ENCODE data around the gene RUNX2. TPM values are rescaled to one million over a fixed set of nuclear protein-coding genes. Genes with fewer than 3 reads are reported as not detected.

The RUNX2 gene
- total RNA-seq, 1 donor from 2014 or later = 26.1 TPM

DNA sequence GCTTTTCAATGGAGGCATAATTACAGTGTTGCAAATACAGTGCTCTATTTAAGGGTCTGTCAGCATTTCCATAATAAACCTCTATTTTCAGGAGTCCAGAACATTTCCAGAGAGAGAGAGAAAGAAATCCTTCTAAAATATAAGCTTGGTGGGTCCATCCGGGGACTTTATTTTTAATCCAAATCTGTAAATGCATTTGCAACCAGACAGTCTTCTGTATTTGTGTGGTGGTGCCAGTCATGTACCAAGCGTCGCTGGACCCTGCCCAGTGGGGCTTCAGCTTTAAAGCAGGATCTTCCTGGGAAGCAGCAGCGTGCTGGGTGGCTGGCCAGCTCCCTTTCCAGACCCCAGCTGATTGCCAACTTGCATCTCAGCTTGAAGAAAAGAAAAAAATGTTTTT, 306.1 kb downstream of the RUNX2 start:
- Mint-ChIP-seq H3K4me1 (ENCODE audit: low read depth, unreplicated experiment) (peaks cover 9% of the 10 kb centered on the region), H3K4me3 (ENCODE audit: unreplicated experiment) (no peak overlapping the region), H3K27ac (ENCODE audit: unreplicated experiment) (no peak overlapping the region), H3K36me3 (ENCODE audit: low read depth, unreplicated experiment) (peaks cover 4% of the 10 kb centered on the region), H3K9me3 (ENCODE audit: unreplicated experiment) (peaks cover 6% of the 10 kb centered on the region), H3K27me3 (ENCODE audit: low read depth, unreplicated experiment) (peaks cover 2% of the 10 kb centered on the region)
- no peaks in the 10 kb centered on the region for H3K36me3 ChIP-seq (ENCODE audit: insufficient read depth, low read length)
- TF ChIP-seq EZH2 (IDR thresholded peaks at IDR 0.05; ENCODE audit: insufficient read depth, low read length) = no peak
- TF ChIP-seq, protein P1, sequence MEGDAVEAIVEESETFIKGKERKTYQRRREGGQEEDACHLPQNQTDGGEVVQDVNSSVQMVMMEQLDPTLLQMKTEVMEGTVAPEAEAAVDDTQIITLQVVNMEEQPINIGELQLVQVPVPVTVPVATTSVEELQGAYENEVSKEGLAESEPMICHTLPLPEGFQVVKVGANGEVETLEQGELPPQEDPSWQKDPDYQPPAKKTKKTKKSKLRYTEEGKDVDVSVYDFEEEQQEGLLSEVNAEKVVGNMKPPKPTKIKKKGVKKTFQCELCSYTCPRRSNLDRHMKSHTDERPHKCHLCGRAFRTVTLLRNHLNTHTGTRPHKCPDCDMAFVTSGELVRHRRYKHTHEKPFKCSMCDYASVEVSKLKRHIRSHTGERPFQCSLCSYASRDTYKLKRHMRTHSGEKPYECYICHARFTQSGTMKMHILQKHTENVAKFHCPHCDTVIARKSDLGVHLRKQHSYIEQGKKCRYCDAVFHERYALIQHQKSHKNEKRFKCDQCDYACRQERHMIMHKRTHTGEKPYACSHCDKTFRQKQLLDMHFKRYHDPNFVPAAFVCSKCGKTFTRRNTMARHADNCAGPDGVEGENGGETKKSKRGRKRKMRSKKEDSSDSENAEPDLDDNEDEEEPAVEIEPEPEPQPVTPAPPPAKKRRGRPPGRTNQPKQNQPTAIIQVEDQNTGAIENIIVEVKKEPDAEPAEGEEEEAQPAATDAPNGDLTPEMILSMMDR (IDR thresholded peaks at IDR 0.05; ENCODE audit: insufficient read depth, low read depth, low read length) = no peak
- no peaks in the 10 kb centered on the region for H3K4me1 ChIP-seq (ENCODE audit: insufficient read depth, low read length)
- no peaks in the 10 kb centered on the region for H3K27me3 ChIP-seq (ENCODE audit: insufficient read depth, low read length)
- no peaks in the 10 kb centered on the region for H3K79me2 ChIP-seq (ENCODE audit: insufficient read depth, low read length)
- no peak overlapping the region for H3K4me3 ChIP-seq (ENCODE audit: insufficient read depth, low read depth, low read length)
- no peak for FAIRE-seq
- no peak overlapping the region for H3K27ac ChIP-seq (ENCODE audit: low read depth, low read length)
- H4K20me1 ChIP-seq (ENCODE audit: insufficient read depth, low read length) = no peaks in the 10 kb centered on the region
- no peak overlapping the region for H3K9ac ChIP-seq (ENCODE audit: low read length)
- H3K4me2 ChIP-seq (ENCODE audit: low read length) = no peak overlapping the region
- DNase-seq (ENCODE audit: low read depth) = no peak
- no peaks in the 10 kb centered on the region for H3K9me3 ChIP-seq (ENCODE audit: insufficient read depth, low read depth, low read length)
- H2AFZ ChIP-seq (ENCODE audit: low read depth, low read length) = no peak overlapping the region

GRCh38 chr6:45635284-45635867, 307.2 kb downstream of the RUNX2 start:
- H2AFZ ChIP-seq (ENCODE audit: low read depth, low read length) = no peak overlapping the region
- peaks cover 4% of the 10 kb centered on the region for H3K36me3 Mint-ChIP-seq (ENCODE audit: low read depth, unreplicated experiment)
- DNase-seq (ENCODE audit: low read depth) = no peak
- no peak overlapping the region for H3K27ac ChIP-seq (ENCODE audit: low read depth, low read length)
- no peak overlapping the region for H3K27ac Mint-ChIP-seq (ENCODE audit: unreplicated experiment)
- no peaks in the 10 kb centered on the region for H3K36me3 ChIP-seq (ENCODE audit: insufficient read depth, low read length)
- peaks cover 4% of the 10 kb centered on the region for H3K4me1 ChIP-seq (ENCODE audit: insufficient read depth, low read length)
- H3K4me1 Mint-ChIP-seq (ENCODE audit: low read depth, unreplicated experiment) = peaks cover 17% of the 10 kb centered on the region
- no peak overlapping the region for H3K4me3 Mint-ChIP-seq (ENCODE audit: unreplicated experiment)
- no peaks in the 10 kb centered on the region for H3K9me3 ChIP-seq (ENCODE audit: insufficient read depth, low read depth, low read length)
- peaks cover 2% of the 10 kb centered on the region for H3K27me3 Mint-ChIP-seq (ENCODE audit: low read depth, unreplicated experiment)
- no peak overlapping the region for H3K9ac ChIP-seq (ENCODE audit: low read length)
- H3K79me2 ChIP-seq (ENCODE audit: insufficient read depth, low read length) = no peaks in the 10 kb centered on the region
- no peaks in the 10 kb centered on the region for H4K20me1 ChIP-seq (ENCODE audit: insufficient read depth, low read length)
- no peak overlapping the region for H3K4me2 ChIP-seq (ENCODE audit: low read length)
- no peak overlapping the region for H3K4me3 ChIP-seq (ENCODE audit: insufficient read depth, low read depth, low read length)
- no peaks in the 10 kb centered on the region for H3K27me3 ChIP-seq (ENCODE audit: insufficient read depth, low read length)
- no peak for FAIRE-seq
- H3K9me3 Mint-ChIP-seq (ENCODE audit: unreplicated experiment) = peaks cover 8% of the 10 kb centered on the region
- TF ChIP-seq EZH2 (IDR thresholded peaks at IDR 0.05; ENCODE audit: insufficient read depth, low read length) = no peak
- TF ChIP-seq, protein P1 (IDR thresholded peaks at IDR 0.05; ENCODE audit: insufficient read depth, low read depth, low read length) = no peak

DNA sequence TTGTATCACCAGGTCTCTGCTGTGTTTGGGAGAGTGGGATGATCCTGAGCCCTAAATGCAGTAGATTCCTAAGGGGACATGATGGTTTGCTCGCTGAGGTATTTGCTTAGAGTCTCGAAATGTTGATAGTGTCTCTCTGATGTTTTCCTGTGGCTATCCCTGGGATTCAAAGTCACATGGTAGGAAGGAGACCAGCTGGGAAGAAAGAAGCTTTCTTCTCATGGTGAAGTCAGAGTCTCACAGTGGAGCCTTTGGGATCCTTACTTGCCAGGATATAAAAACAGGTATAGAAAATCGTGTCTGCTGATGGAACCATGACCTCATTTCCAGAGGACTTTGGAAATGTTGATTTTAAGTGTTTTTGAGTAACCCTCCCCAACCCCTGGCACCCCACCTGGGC, 308.9 kb downstream of the RUNX2 start:
- TF ChIP-seq EZH2 (IDR thresholded peaks at IDR 0.05; ENCODE audit: insufficient read depth, low read length) = no peak
- TF ChIP-seq, protein P1 (IDR thresholded peaks at IDR 0.05; ENCODE audit: insufficient read depth, low read depth, low read length) = no peak
- Mint-ChIP-seq H3K4me3 (ENCODE audit: unreplicated experiment) (no peak overlapping the region), H3K4me1 (ENCODE audit: low read depth, unreplicated experiment) (peaks cover 16% of the 10 kb centered on the region), H3K27me3 (ENCODE audit: low read depth, unreplicated experiment) (peaks cover 2% of the 10 kb centered on the region), H3K36me3 (ENCODE audit: low read depth, unreplicated experiment) (peaks cover 4% of the 10 kb centered on the region), H3K27ac (ENCODE audit: unreplicated experiment) (no peak overlapping the region), H3K9me3 (ENCODE audit: unreplicated experiment) (peaks cover 8% of the 10 kb centered on the region)
- no peak overlapping the region for H3K9ac ChIP-seq (ENCODE audit: low read length)
- no peak overlapping the region for H2AFZ ChIP-seq (ENCODE audit: low read depth, low read length)
- H3K4me2 ChIP-seq (ENCODE audit: low read length) = no peak overlapping the region
- H3K4me1 ChIP-seq (ENCODE audit: insufficient read depth, low read length) = peaks cover 5% of the 10 kb centered on the region
- H3K27ac ChIP-seq (ENCODE audit: low read depth, low read length) = no peak overlapping the region
- no peaks in the 10 kb centered on the region for H3K9me3 ChIP-seq (ENCODE audit: insufficient read depth, low read depth, low read length)
- no peaks in the 10 kb centered on the region for H4K20me1 ChIP-seq (ENCODE audit: insufficient read depth, low read length)
- no peak for FAIRE-seq
- H3K36me3 ChIP-seq (ENCODE audit: insufficient read depth, low read length) = no peaks in the 10 kb centered on the region
- H3K4me3 ChIP-seq (ENCODE audit: insufficient read depth, low read depth, low read length) = no peak overlapping the region
- no peaks in the 10 kb centered on the region for H3K27me3 ChIP-seq (ENCODE audit: insufficient read depth, low read length)
- H3K79me2 ChIP-seq (ENCODE audit: insufficient read depth, low read length) = no peaks in the 10 kb centered on the region
- DNase-seq (ENCODE audit: low read depth) = no peak
